Endothelial cell (in vitro differentiated cells): ENCODE results near the gene H6PD. TPM values are rescaled to one million over a fixed set of nuclear protein-coding genes. Genes with fewer than 3 reads are reported as not detected.

Experiments
- DNase-seq: peaks from one replicate; pipeline ENCODE4 v3.0.0; 2021; ENCODE audit warnings: low spot score
- H3K27ac Mint-ChIP-seq: one replicate; pipeline ENCODE4 v1.8.0; 2021; ENCODE audit warnings: mixed read lengths, inconsistent platforms; ENCODE audit not compliant: unreplicated experiment
- H3K27me3 Mint-ChIP-seq: one replicate; pipeline ENCODE4 v1.8.0; 2021; ENCODE audit warnings: mild to moderate bottlenecking, moderate library complexity, mixed read lengths, inconsistent platforms; ENCODE audit not compliant: unreplicated experiment
- H3K36me3 Mint-ChIP-seq: one replicate; pipeline ENCODE4 v1.8.0; 2021; ENCODE audit warnings: mild to moderate bottlenecking, low read depth, mixed read lengths, inconsistent platforms; ENCODE audit not compliant: unreplicated experiment
- H3K4me1 Mint-ChIP-seq: one replicate; pipeline ENCODE4 v1.8.0; 2021; ENCODE audit warnings: mild to moderate bottlenecking, mixed read lengths, inconsistent platforms; ENCODE audit not compliant: unreplicated experiment
- H3K4me3 Mint-ChIP-seq: one replicate; pipeline ENCODE4 v1.8.0; 2021; ENCODE audit warnings: mild to moderate bottlenecking, mixed read lengths, inconsistent platforms; ENCODE audit not compliant: unreplicated experiment
- H3K9me3 Mint-ChIP-seq: one replicate; pipeline ENCODE4 v1.8.0; 2021; ENCODE audit warnings: mixed read lengths, inconsistent platforms; ENCODE audit not compliant: unreplicated experiment
- total RNA-seq: library from RNA; stranded (reverse); fragmentation: NEBNext Ultra II Directional; extraction: Animal tissue kit (Norgen Biotek cat#: 25700); gene quantifications from one replicate; pipeline ENCODE4 v1.2.1, GENCODE V29; 2021; ENCODE audit not compliant: unreplicated experiment
- TF ChIP-seq, protein P1 (sequence below): fragments of 200-600 bp; sonication (generic); IDR thresholded peaks from one replicate; pipeline ENCODE4 v1.5.0; 2021; ENCODE audit warnings: antibody characterized with exemption; ENCODE audit not compliant: unreplicated experiment

The H6PD gene
- total RNA-seq, 1 donor from 2014 or later, result 18.6 TPM

DNA sequence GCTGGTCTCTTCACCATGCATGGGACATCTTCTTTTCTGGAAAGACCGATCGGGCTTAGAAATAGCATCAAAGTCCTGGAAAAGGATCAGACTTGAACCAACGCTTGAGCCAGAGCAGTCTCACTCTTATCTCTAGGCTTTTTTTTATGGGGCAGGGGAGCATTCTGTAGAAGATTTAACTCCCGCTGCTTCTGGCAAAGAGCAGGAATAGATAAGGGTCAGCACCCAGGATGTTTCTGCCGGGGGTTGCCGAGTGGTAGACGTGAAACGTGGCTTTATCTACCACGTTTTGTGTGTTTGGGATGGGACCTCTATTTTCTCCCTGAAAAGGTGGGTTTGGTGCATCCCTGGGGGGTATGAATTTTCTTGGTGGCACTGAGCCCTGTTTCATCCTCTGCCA, 76.9 kb downstream of the H6PD start:
- no peaks in the 10 kb centered on the region for H3K9me3 Mint-ChIP-seq
- no peaks in the 10 kb centered on the region for H3K36me3 Mint-ChIP-seq
- peaks cover 8% of the 10 kb centered on the region for H3K27me3 Mint-ChIP-seq
- no peak overlapping the region for H3K4me3 Mint-ChIP-seq
- H3K27ac Mint-ChIP-seq, result no peak overlapping the region
- H3K4me1 Mint-ChIP-seq, result peaks cover under 1% of the 10 kb centered on the region
- DNase-seq, result no peak
- TF ChIP-seq, protein P1, sequence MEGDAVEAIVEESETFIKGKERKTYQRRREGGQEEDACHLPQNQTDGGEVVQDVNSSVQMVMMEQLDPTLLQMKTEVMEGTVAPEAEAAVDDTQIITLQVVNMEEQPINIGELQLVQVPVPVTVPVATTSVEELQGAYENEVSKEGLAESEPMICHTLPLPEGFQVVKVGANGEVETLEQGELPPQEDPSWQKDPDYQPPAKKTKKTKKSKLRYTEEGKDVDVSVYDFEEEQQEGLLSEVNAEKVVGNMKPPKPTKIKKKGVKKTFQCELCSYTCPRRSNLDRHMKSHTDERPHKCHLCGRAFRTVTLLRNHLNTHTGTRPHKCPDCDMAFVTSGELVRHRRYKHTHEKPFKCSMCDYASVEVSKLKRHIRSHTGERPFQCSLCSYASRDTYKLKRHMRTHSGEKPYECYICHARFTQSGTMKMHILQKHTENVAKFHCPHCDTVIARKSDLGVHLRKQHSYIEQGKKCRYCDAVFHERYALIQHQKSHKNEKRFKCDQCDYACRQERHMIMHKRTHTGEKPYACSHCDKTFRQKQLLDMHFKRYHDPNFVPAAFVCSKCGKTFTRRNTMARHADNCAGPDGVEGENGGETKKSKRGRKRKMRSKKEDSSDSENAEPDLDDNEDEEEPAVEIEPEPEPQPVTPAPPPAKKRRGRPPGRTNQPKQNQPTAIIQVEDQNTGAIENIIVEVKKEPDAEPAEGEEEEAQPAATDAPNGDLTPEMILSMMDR, result no peak

DNA sequence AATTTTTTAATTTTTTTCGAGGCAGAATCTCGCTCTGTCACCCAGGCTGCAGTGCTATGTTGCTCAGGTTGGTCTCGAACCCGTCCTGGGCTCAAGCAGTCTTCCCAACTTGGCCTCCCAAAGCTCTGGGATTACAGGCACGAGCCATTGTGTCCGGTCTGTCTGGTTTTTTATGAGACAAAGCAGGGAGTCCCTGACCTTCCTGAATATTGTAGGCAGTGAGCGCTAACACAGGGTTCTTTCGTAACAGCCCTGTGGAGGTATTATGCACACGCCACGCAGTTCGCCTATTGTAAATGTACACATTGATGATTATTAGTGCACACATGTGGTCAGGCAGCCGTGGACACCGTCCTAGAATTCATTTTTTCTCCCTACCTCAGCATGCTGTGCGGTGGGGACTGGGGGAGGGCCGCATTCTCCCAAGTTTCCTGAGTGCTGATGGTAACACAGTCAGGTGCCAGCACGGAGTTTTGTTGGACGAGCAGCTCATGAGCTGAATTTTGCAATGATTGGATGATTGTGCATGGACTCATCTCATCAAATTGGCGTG, 77.7 kb downstream of the H6PD start:
- DNase-seq, result no peak
- no peak overlapping the region for H3K27ac Mint-ChIP-seq
- no peaks in the 10 kb centered on the region for H3K9me3 Mint-ChIP-seq
- no peak overlapping the region for H3K4me3 Mint-ChIP-seq
- peaks cover 10% of the 10 kb centered on the region for H3K27me3 Mint-ChIP-seq
- no peaks in the 10 kb centered on the region for H3K4me1 Mint-ChIP-seq
- TF ChIP-seq, protein P1, result no peak
- H3K36me3 Mint-ChIP-seq, result no peaks in the 10 kb centered on the region

DNA sequence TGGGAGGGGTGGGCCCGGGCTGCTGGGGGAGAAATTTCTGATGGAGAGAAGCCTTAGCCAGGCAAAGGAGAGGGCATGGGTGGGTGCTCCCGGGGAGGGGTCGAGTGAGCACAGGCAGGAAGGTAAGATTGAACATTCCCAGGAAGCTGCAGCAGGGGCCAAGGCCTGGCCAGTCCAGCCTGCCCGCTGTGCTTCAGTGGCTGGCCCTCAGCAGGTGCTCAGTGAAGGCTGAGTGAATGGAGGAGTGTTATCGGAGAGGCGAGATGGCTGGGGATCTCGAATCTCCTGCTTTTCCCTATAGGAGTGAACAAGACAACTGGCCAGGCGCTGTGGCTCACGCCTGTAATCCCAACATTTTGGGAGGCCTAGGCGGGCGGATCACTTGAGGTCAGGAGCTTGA, 79.0 kb downstream of the H6PD start:
- TF ChIP-seq, protein P1, result no peak
- H3K36me3 Mint-ChIP-seq, result no peaks in the 10 kb centered on the region
- H3K27me3 Mint-ChIP-seq, result peaks cover 12% of the 10 kb centered on the region
- H3K27ac Mint-ChIP-seq, result no peak overlapping the region
- DNase-seq, result no peak
- H3K4me1 Mint-ChIP-seq, result peaks cover 3% of the 10 kb centered on the region
- H3K9me3 Mint-ChIP-seq, result no peaks in the 10 kb centered on the region
- H3K4me3 Mint-ChIP-seq, result no peak overlapping the region

DNA sequence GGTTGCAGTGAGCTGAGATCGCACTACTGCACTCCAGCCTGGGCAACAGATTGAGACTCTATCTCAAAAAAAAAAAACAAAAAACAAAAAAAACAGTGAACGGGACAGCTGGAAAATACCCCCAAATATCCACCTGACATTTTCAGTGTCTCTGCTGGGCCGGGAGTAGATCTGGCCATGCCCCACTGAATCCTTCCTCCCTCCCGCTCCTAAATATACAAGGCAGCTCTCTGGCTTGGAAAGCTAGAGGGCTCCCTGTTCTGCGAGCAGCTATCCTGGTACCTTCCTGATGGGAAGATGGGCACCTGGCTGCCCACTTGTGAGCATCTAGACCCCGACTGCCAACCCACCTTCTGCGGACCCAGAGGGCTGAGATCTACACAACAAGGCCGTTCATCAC, 79.5 kb downstream of the H6PD start:
- no peaks in the 10 kb centered on the region for H3K9me3 Mint-ChIP-seq
- no peak overlapping the region for H3K4me3 Mint-ChIP-seq
- TF ChIP-seq, protein P1, result no peak
- peaks cover 3% of the 10 kb centered on the region for H3K4me1 Mint-ChIP-seq
- H3K36me3 Mint-ChIP-seq, result no peaks in the 10 kb centered on the region
- no peak for DNase-seq
- peaks cover 10% of the 10 kb centered on the region for H3K27me3 Mint-ChIP-seq
- H3K27ac Mint-ChIP-seq, result no peak overlapping the region

DNA sequence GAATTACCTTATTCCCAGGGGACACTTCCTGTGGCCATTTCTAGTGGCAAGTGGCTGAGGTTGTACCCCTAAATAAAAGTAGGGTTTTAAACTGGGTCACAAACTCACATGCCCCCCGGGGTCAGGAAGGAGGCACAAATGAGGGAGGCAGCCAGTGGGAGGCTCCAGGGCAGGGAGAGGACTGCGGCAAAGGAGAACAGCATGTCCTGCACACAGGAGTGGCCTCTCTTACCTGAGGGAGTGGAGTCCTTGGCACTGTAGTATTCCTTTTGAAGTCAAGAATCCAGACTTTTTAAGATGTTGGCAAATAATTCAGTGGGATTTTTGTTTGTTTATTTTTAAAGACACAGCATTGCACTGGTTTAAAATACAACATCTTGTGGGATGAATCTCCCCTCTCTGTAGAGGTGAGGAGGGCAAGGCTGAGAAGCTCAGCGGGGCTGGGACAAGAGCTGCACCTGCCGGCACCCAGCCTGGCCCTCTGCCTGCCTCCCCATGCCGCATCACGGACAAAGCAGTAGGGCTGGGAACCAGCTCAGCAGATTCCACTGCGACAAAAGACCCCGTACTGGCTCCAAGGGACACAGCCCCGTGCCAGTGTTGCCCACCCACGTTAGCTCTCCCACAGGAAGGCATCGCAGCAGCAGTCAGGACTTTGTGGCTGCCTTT, 80.3 kb downstream of the H6PD start:
- Mint-ChIP-seq H3K4me1 (peaks cover 5% of the 10 kb centered on the region), H3K27me3 (peaks cover 8% of the 10 kb centered on the region), H3K9me3 (no peaks in the 10 kb centered on the region), H3K4me3 (no peak overlapping the region), H3K36me3 (no peaks in the 10 kb centered on the region), H3K27ac (no peak overlapping the region)
- no peak for DNase-seq
- TF ChIP-seq, protein P1, result no peak
